Measurements from ENCODE around the gene ROM1.
A peak's percentile ranks its signal among the peaks of the same experiment; 100 is the strongest.

ROM1 gene

DNA sequence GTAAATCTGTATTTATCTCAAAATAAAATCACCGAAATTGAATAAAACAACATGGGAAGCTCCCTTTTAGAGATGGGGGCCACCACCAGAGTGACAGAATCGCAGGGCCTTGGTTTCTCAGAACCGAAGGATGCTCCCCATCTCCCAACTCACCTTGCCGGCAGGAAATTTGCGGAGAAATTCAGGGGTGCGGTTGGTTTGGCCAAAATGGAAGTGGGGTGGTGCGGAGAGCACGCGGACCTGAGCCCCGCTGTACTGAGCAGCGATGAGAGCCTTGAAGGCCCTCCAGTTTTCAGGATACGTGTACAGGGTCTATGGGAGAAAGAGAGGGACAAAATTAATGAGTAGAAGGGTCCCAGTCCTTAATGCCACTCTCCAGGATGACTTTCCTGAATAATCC is 40.6 kb upstream of the ROM1 start:
- peak overlapping the region; percentile 44 for H3K27ac Mint-ChIP-seq

GRCh38 chr11:62573006-62573591 is 40.0 kb upstream of the ROM1 start:
- peak; percentile 39 for DNase-seq
- no peak for TF ChIP-seq CTCF (IDR thresholded peaks at IDR 0.05)
- H3K9me3 Mint-ChIP-seq = no peaks in the 10 kb centered on the region
- H3K4me1 Mint-ChIP-seq = peaks cover 46% of the 10 kb centered on the region
- no peaks in the 10 kb centered on the region for H3K27me3 Mint-ChIP-seq (ENCODE audit: low read depth, poor library complexity)
- peak overlapping the region; percentile 100 for H3K4me3 Mint-ChIP-seq
- peak overlapping the region; percentile 100 for H3K27ac Mint-ChIP-seq
- peaks cover 67% of the 10 kb centered on the region for H3K36me3 Mint-ChIP-seq (ENCODE audit: low read depth)

More for the DNA sequence above, 40.6 kb upstream of the ROM1 start:
- H3K36me3 Mint-ChIP-seq (ENCODE audit: low read depth) = peaks cover 68% of the 10 kb centered on the region
- no peak for TF ChIP-seq CTCF (IDR thresholded peaks at IDR 0.05)
- DNase-seq = no peak
- H3K4me3 Mint-ChIP-seq = peak overlapping the region; percentile 100
- peaks cover 47% of the 10 kb centered on the region for H3K4me1 Mint-ChIP-seq
- H3K27me3 Mint-ChIP-seq (ENCODE audit: low read depth, poor library complexity) = no peaks in the 10 kb centered on the region
- H3K9me3 Mint-ChIP-seq = no peaks in the 10 kb centered on the region

- Mint-ChIP-seq H3K9me3 (no peaks in the 10 kb centered on the region), H3K27me3 (ENCODE audit: low read depth, poor library complexity) (no peaks in the 10 kb centered on the region), H3K27ac (peak within 1 kb of the TSS; percentile 100), H3K4me1 (peaks cover 46% of the 10 kb centered on the region), H3K4me3 (peak within 1 kb of the TSS; percentile 100), H3K36me3 (ENCODE audit: low read depth) (peaks cover 67% of the 10 kb centered on the region)
- TF ChIP-seq CTCF (IDR thresholded peaks at IDR 0.05) = no peak
- DNase-seq = peak; percentile 97
These were observed 39.3 kb upstream of the ROM1 start, which contains the start of gene EEF1G for GRCh38 chr11:62573592-62574362. EEF1G (minus strand) TSS chr11:62573891; CDS start chr11:62573842, 49 bp downstream.

- TF ChIP-seq CTCF (IDR thresholded peaks at IDR 0.05) = no peak
- Mint-ChIP-seq H3K4me1 (peaks cover 46% of the 10 kb centered on the region), H3K27ac (peak overlapping the region; percentile 100), H3K4me3 (peak overlapping the region; percentile 100), H3K36me3 (ENCODE audit: low read depth) (peaks cover 61% of the 10 kb centered on the region), H3K9me3 (no peaks in the 10 kb centered on the region), H3K27me3 (ENCODE audit: low read depth, poor library complexity) (no peaks in the 10 kb centered on the region)
- DNase-seq = peak; percentile 53
These were observed 38.5 kb upstream of the ROM1 start for GRCh38 chr11:62574363-62575071.

- Mint-ChIP-seq H3K36me3 (ENCODE audit: low read depth) (peaks cover 55% of the 10 kb centered on the region), H3K27ac (peak overlapping the region; percentile 92), H3K27me3 (ENCODE audit: low read depth, poor library complexity) (no peaks in the 10 kb centered on the region), H3K9me3 (no peaks in the 10 kb centered on the region), H3K4me1 (peaks cover 46% of the 10 kb centered on the region), H3K4me3 (peak overlapping the region; percentile 100)
- DNase-seq = no peak
- TF ChIP-seq CTCF (IDR thresholded peaks at IDR 0.05) = no peak
These were observed 37.9 kb upstream of the ROM1 start for GRCh38 chr11:62575156-62575555.

All from nephron progenitor cell (in vitro differentiated cells).